Measurements from ENCODE around the gene ASB2.

- TF ChIP-seq, protein P1, sequence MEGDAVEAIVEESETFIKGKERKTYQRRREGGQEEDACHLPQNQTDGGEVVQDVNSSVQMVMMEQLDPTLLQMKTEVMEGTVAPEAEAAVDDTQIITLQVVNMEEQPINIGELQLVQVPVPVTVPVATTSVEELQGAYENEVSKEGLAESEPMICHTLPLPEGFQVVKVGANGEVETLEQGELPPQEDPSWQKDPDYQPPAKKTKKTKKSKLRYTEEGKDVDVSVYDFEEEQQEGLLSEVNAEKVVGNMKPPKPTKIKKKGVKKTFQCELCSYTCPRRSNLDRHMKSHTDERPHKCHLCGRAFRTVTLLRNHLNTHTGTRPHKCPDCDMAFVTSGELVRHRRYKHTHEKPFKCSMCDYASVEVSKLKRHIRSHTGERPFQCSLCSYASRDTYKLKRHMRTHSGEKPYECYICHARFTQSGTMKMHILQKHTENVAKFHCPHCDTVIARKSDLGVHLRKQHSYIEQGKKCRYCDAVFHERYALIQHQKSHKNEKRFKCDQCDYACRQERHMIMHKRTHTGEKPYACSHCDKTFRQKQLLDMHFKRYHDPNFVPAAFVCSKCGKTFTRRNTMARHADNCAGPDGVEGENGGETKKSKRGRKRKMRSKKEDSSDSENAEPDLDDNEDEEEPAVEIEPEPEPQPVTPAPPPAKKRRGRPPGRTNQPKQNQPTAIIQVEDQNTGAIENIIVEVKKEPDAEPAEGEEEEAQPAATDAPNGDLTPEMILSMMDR (IDR thresholded peaks at IDR 0.05) = no peak
- no peak for TF ChIP-seq POLR2A (IDR thresholded peaks at IDR 0.05)
- TF ChIP-seq POLR2AphosphoS5 (IDR thresholded peaks at IDR 0.05) = no peak
Measured at GRCh38 chr14:93991649-93992048, 15.3 kb upstream of the ASB2 start.

Data from prostate gland (tissue), 2 donors.